OCI-M2 (cell line): ENCODE results near the gene FIBCD1.

ENCODE experiments used
- DNase-seq: peaks from one replicate; lab custom pipeline; 2025; ENCODE audit not compliant: unreplicated experiment; lab: John Stamatoyannopoulos, UW

The FIBCD1 gene

GRCh38 chr9:130938652-130939404, at the start of gene FIBCD1:
FIBCD1 (minus strand) TSS chr9:130939247; CDS start chr9:130938607, 640 bp downstream.
- no peak for DNase-seq

DNA sequence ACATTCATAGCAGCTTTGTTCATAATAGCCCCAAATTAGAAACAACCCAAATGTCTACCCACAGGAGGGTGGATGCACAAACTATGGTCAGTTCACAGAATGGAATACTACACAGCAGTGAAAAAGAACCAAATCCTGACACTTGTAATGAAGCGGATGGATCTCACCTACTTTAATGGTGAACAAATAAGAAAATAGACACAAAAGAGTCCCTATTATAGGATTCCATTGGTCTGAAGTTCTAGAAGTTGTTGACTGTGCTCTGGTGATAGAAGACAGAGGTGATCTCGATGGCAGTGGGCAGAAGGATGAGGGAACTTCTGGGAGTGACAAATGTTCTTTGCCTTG, 49.3 kb upstream of the FIBCD1 start:
- no peak for DNase-seq

GRCh38 chr9:130987738-130988399, 48.8 kb upstream of the FIBCD1 start:
- no peak for DNase-seq

GRCh38 chr9:130987054-130987453, 48.0 kb upstream of the FIBCD1 start:
- no peak for DNase-seq

GRCh38 chr9:130986356-130986965, 47.4 kb upstream of the FIBCD1 start:
- DNase-seq: no peak

DNA sequence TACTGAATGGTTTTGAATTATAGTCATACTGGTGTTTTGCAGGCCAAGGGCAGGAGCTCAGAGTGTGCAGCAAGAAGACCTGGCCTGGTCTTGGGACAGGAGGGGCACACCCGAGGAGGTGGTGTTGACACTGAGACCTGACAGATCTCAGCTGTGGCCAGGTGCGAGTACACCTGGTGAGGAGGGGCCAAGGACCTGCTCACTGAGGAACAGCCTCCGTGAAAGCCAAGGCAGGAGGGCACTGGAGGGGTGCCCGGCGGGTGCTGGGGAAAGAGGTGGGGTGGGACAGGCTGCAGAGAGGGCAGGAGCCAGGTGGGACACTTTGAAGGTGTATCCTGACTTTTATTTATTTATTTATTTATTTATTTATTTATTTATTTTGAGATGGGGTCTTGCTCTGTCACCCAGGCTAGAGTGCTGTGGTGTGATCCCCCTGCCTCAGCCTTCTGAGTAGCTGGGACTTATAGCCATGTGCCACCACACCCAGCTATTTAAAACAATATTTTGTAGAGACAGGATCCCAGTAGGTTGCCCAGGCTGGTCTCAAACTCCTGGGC, 46.6 kb upstream of the FIBCD1 start:
- DNase-seq: no peak

DNA sequence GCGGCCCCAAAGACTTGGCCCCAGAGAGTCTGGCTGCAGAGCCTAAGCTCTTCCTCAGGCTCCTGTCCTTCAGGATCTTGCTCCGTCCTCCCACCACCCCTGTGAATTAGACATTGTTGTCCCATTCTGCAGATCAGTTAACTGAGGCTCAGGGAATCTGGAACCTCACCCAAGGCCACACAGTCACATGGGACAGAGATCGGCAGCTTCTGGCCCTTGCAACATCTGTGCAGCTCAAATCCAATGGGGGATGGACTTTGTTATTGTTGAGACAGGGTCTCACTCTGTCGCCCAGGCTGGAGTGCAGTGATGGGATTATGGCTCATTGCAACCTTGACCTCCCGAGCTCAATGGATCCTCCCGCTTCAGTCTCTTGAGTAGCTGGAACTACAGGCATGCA, 46.0 kb upstream of the FIBCD1 start:
- DNase-seq: no peak

- DNase-seq: no peak
These were observed 45.5 kb upstream of the FIBCD1 start for GRCh38 chr9:130984521-130984920.

DNA sequence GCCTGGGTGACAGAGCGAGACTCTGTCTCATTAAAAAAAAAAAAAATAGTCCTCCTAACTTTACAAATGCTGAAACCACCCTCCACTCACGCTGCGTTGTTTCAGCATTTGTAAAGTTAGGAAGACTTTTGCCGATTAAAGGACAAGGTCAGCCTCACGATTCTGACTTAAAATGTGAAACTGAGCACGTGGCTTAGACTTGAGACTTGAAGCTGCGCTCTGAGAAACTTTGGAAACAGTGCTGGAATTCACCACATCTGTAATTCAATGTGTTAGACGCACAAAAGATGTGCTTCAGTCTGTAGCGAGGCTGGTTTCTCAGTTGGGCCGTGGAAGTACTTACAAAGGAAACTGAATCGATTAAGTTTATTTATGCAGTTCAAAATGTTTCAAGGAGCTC, 44.9 kb upstream of the FIBCD1 start:
- DNase-seq: no peak

- no peak for DNase-seq
These were observed 44.3 kb upstream of the FIBCD1 start for GRCh38 chr9:130983359-130983670.

DNA sequence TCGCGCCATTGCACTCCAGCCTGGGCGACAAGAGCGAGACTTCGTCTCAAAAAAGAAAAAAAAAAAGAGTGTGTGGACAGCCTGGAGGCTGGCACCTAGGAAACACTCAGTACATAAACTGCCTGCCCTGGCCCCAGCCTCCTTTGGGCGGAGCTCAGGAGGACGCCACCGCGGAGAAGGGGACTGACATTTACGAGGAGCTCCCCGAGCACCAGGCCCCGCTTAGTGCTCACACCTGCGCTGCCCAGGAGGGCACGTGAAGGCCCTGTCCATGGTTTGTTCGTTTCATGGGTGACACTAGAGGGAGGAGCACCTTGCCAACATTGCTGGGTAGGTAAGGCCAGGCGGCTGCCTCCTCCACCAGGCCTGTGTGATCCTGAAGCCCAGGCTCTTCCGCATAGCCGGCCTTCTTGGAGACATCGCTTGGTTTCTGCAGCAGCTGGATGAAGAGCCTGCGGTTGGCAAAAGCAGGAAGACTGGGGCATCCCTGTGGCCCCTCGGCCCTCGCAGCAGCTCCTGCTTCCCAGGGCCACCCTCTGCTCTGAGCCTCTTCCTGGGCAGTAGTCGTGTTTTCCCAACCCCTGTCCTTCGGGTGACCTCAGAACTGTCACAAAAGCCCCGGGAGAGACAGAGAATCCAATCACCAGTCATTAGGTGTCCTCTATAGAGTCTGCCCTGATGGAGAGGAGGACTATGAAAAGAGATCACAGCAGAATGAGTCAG, 43.8 kb upstream of the FIBCD1 start:
- no peak for DNase-seq

GRCh38 chr9:130981756-130982137, 42.7 kb upstream of the FIBCD1 start:
- DNase-seq: no peak

- DNase-seq: no peak
These were observed 42.1 kb upstream of the FIBCD1 start for GRCh38 chr9:130981002-130981755.

DNA sequence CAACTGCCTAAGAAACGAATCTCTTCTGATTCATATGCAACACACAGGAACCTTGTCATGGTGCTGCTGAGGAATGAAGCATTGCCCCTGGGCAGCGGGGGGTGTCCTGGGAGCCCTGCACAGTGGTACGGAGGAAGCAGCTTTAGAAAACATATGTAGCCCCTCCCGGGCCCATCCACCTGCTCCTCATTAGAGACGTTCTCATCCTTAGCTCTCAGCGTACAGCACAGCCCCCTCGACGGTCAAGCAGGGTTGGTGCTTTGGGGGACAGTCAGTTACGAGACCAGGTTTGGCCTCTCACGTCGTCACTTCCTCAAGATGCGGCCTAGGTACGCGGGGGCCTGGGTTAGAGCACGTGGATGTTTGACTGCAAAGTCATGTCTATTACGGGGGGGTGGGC, 41.5 kb upstream of the FIBCD1 start:
- DNase-seq: no peak

DNA sequence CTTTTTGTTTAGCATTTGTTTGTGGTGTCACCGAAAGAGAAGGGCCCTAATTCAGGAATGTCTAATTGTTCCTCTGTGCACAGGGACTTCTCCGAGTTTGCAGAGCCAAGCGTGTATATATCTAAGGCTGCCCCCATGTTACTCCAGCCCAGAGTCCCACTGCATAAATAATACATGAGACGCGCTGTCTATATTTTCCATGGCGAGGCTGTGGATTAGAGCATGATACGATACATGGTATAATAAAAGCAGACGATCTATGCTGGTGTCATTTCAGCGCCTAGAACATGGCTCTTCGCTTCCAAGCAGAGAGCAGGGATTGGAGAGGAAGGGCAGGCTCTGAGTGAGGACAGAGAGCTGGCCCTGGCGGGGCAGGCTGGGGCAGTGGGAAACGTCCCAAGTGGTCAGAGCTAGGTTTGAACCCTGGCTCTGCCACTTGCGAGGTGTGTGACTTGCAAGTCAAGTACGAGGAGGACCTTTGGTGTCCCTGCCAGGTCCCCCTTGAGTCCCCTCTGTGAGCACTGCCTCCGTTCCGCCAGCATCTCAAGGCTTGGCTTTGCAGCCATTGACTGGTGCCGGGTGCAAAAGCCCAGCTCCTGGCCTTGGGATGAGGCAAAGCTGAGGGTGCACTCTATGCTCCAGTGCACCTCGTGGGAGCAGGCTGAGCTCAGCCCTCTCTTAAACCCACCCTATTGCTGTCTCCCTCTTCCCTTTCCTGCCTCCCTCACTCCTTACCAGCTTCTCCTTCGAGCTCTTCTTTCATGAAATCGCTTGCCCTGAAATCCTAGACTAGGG, 40.7 kb upstream of the FIBCD1 start:
- no peak for DNase-seq

DNA sequence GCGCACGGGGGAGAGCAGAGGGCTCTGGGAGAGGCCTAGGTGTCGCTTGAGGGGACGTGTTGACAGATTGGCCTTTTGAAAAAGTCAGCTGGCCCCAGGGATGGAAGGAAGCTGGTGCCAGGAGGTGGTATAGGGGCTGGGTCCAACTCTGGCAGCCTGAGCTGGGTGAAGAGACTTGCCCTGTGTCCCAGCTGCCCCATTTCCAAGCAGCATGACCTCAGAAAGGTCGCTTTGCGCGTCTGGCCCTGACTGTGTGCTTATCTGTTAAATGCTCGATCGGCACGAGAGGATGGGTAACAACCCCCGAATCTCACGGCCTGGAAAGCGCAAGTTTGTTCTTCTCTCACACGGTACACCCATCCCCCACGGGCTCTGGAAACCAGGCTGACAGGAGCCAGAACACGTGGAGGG, 38.8 kb upstream of the FIBCD1 start:
- no peak for DNase-seq

DNA sequence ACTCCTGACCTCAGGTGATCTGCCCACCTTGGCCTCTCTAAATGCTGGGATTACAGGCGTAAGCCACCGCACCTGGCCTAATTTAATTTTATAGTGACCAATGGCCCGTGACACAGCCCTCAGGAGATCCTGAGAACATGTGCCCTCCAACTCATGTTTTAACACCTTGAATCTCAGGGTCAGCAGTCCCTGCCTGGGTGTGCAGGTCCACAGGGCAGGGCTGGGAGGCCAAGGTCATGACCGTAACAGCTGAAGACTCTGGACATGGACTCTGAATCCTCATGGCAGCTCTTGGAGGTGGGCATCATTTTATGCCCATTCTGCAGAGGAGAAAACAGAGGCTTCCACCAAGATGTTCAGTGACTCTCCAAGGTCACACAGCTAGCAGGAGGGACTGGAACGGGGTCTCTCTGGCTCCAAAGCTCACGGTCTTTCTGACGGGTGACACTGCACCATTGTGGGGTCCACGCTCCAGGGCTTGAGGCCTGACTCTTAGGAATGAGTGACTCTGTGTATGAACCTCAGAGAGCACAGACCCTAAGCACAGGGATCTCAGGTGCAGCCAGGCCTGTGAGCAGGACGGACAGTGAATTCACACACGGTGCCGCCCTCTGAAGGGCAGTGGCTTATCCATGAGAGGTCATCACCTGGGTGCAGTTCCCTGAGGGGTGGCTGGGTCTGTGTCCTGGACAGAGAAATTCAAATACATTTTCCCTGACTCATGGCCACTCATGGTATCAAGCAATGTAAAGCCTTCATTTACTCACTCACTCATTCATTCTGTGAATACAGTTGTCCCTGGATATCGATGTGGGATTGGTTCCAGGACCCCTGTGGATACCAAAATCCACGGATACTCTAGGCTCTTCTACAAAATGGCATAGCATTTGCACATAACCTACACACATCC, 37.1 kb upstream of the FIBCD1 start:
- DNase-seq: no peak

DNA sequence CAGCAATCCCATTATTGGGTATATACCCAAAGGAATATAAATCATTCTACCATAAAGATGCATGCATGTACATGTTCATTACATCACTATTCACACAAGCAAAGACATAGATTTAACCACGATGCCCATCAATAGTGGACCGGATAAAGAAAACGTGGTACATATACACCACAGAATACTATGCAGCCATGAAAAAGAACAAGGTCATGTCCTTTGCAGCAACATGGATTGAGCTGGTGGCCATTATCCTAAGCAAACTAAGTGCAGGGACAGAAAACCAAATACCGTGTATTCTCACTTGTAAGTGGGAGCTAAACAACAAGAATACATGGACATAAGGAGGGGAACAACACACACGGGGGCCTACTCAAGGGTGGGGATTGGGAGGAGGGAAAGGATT, 36.1 kb upstream of the FIBCD1 start:
- no peak for DNase-seq

DNA sequence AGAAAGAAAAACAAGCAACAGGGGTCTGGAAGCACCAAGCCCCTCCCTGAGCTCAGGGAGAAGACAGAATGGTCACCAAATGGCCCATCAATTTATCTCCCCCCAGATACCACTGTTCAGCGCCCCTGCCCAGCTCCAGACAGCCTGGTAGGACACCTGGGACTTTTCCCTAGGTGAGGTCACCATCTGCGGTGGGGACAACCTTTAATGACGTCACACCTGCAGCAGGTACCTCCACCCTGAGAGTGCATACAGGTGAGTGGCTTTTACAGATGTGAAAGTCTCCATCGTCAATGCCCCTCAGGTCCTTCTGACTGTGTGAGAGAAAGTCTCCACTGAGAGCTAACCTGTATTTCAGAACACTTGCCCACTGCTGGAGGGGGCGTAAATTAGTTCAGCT, 35.6 kb upstream of the FIBCD1 start:
- DNase-seq: no peak
